ENCODE results near the gene IQSEC2.

DNA sequence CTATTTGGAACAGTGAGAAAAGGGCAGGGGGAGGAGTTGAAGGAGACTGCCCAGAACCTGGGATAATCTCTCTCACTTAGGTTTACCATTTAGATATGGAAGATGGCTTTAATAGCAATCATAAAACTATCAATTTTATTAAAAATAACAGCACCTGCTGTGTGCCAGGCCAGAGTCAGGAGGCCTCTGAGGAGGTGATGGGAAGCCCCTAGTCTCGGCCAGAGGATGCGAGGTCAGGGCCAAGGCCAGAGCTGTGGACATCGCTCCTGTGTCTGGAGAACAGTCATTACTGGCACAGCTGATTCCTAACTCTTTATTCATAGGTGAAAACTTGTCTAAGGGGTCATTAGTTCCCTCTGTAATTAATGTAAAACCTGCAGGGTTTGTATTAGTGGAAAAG lies 4.2 kb upstream of the IQSEC2 start:
- TF ChIP-seq SUZ12 (IDR thresholded peaks at IDR 0.05; ENCODE audit: extremely low read depth, insufficient read depth, insufficient read length) (no peak), ZNF274 (IDR thresholded peaks at IDR 0.05; ENCODE audit: low read depth, low read length) (no peak)
